Cardiac muscle cell (in vitro differentiated cells and primary cell): ENCODE measurements around the gene PARVA. TPM values are rescaled to one million over a fixed set of nuclear protein-coding genes. Genes with fewer than 3 reads are reported as not detected.
"Not testable (repeated sequence)": the region's sequence is repeated elsewhere in the genome, so short reads cannot be mapped to it uniquely, and the experiment has no call there.

Source experiments
- DNase-seq, 2 donors: peaks; one replicate each; pipeline versions ENCODE4 v3.0.0 to v3.0.0-alpha.2; 2010 to 2017; ENCODE audit warnings: low read depth in 1 of 2, low spot score in 1 of 2
- H3K27ac ChIP-seq: fragments of 200-600 bp; sonication (generic); 2 replicates; pipeline ENCODE4 v1.5.1; 2016
- H3K27me3 ChIP-seq: fragments of 200-600 bp; sonication (generic); 2 replicates; pipeline ENCODE4 v1.6.0; 2016; ENCODE audit warnings: control low read depth
- H3K36me3 ChIP-seq: fragments of 200-600 bp; sonication (generic); 2 replicates; pipeline ENCODE4 v1.5.1; 2016; ENCODE audit warnings: control low read depth
- H3K4me1 ChIP-seq: fragments of 200-600 bp; sonication (generic); 2 replicates; pipeline ENCODE4 v1.8.1; 2017; ENCODE audit warnings: low read depth, mild to moderate bottlenecking, mixed run types
- H3K4me3 ChIP-seq: fragments of 200-600 bp; sonication (generic); 2 replicates; pipeline ENCODE4 v1.5.1; 2016; ENCODE audit warnings: mild to moderate bottlenecking
- H3K9me3 ChIP-seq: fragments of 200-600 bp; sonication (generic); 2 replicates; pipeline ENCODE4 v1.5.1; 2017; ENCODE audit warnings: low read depth, mild to moderate bottlenecking, control low read depth
- CTCF ChIP-seq: IDR thresholded peaks from 2 replicates; pipeline ENCODE4 v1.5.1; 2012; ENCODE audit warnings: low read depth, mild to moderate bottlenecking, low read length
- polyA plus RNA-seq: library from polyadenylated mRNA; unstranded; fragments of >200 nt; fragmentation: Nextera tagmentation; extraction: Ambion mirVana; gene quantifications from 2 replicates; pipeline ENCODE4 v1.2.1, GENCODE V29; 2016
- total RNA-seq: library from RNA; depleted of rRNA; stranded (reverse); fragments of >200 nt; gene quantifications from 2 replicates; pipeline ENCODE4 v1.2.3, GENCODE V29; 2016

The PARVA gene
- total and polyA plus RNA-seq, 2 experiments from 2014 or later, result 13.0 to 24.2 TPM

GRCh38 chr11:12343526-12343925, 33.8 kb upstream of the PARVA start:
- no peak overlapping the region for H3K27ac ChIP-seq
- H3K36me3 ChIP-seq, result no peaks in the 10 kb centered on the region
- H3K4me3 ChIP-seq, result no peak overlapping the region
- no peaks in the 10 kb centered on the region for H3K9me3 ChIP-seq
- no peak for DNase-seq
- H3K4me1 ChIP-seq, result no peaks in the 10 kb centered on the region
- no peak for TF ChIP-seq CTCF
- peaks cover 10% of the 10 kb centered on the region for H3K27me3 ChIP-seq

GRCh38 chr11:12353534-12353933, 23.8 kb upstream of the PARVA start:
- no peak for TF ChIP-seq CTCF
- no peaks in the 10 kb centered on the region for H3K36me3 ChIP-seq
- H3K9me3 ChIP-seq, result no peaks in the 10 kb centered on the region
- no peak overlapping the region for H3K4me3 ChIP-seq
- H3K27me3 ChIP-seq, result no peaks in the 10 kb centered on the region
- H3K4me1 ChIP-seq, result no peaks in the 10 kb centered on the region
- no peak for DNase-seq
- H3K27ac ChIP-seq, result no peak overlapping the region

- TF ChIP-seq CTCF, result no peak
- Histone ChIP-seq H3K9me3 (no peaks in the 10 kb centered on the region), H3K4me3 (no peak overlapping the region), H3K4me1 (no peaks in the 10 kb centered on the region), H3K27ac (no peak overlapping the region), H3K27me3 (no peaks in the 10 kb centered on the region), H3K36me3 (no peaks in the 10 kb centered on the region)
- DNase-seq, result no peak
Measured at GRCh38 chr11:12354750-12355545, 22.4 kb upstream of the PARVA start.

GRCh38 chr11:12356944-12357655, 20.3 kb upstream of the PARVA start:
- no peak for TF ChIP-seq CTCF
- Histone ChIP-seq H3K27ac (no peak overlapping the region), H3K36me3 (no peaks in the 10 kb centered on the region), H3K27me3 (no peaks in the 10 kb centered on the region), H3K4me3 (no peak overlapping the region), H3K4me1 (no peaks in the 10 kb centered on the region), H3K9me3 (no peaks in the 10 kb centered on the region)
- DNase-seq, result no peak

- not testable (repeated sequence) for DNase-seq, H3K4me1 ChIP-seq, H3K27me3 ChIP-seq, H3K9me3 ChIP-seq, H3K36me3 ChIP-seq, H3K4me3 ChIP-seq, H3K27ac ChIP-seq
Measured at GRCh38 chr11:12357697-12358096, 19.7 kb upstream of the PARVA start.
